GM13977 (cell line): ENCODE results near the gene IFT80.

Experiments
- DNase-seq: peaks from one replicate; pipeline ENCODE4 v3.0.0; 2012; ENCODE audit warnings: low spot score
- in situ Hi-C: fragments of 300-500 bp; cut with MboI; formaldehyde crosslinking; loops from one replicate; pipeline ENCODE4 v1.12.0; 2022; ENCODE audit warnings: low sequenced_read_pairs, low pct_unique_long_range_greater_than_20kb, mixed read lengths, inconsistent platforms; ENCODE audit not compliant: unreplicated experiment
- TF ChIP-seq, protein P1 (sequence below): IDR thresholded peaks from 2 replicates; pipeline ENCODE4 v1.5.1; 2012; ENCODE audit warnings: mild to moderate bottlenecking, control low read depth; ENCODE audit not compliant: insufficient read depth; ENCODE audit errors: extremely low read depth, missing control alignments

The IFT80 gene

DNA sequence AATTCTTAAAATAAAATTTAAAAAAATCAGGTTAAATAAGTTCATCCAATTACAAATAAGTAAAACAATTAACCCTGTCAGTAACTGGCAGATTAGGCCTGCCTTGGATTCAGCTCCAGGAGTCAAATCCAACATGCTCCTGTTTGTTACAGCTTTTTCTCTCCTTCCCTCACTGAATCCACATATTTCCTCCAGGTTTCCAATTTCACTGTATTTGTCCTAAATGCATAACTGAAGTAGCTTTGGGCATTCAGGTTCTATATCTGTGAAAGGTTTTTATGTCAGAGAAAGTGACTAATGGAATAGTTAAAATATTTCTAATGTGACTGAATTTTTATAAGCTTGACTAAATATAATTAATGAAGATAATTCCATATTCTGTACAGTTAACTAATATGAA is 79.7 kb downstream of the IFT80 start:
- in situ Hi-C loops = no loop called here

DNA sequence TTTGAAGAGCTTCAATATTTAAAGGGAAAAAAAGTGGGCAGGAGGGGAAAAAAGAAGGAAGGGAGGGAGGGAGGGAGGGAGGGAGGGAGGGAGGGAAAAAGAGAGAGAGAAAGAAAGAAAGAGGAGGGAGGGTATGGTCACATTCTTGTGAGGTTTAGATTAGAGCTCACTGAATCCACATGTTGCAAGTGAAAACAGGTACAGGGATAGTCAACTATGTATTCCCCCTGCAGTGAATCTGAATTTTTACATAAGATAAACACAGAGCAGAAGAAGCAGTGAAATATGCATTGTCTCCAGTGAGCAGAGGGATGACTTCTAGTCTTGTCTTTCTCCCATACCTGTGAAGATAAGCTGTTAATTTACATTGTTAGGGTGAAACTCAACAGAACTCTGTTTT is 84.0 kb downstream of the IFT80 start:
- DNase-seq = no peak
- in situ Hi-C loops = no loop called here
- TF ChIP-seq, protein P1, sequence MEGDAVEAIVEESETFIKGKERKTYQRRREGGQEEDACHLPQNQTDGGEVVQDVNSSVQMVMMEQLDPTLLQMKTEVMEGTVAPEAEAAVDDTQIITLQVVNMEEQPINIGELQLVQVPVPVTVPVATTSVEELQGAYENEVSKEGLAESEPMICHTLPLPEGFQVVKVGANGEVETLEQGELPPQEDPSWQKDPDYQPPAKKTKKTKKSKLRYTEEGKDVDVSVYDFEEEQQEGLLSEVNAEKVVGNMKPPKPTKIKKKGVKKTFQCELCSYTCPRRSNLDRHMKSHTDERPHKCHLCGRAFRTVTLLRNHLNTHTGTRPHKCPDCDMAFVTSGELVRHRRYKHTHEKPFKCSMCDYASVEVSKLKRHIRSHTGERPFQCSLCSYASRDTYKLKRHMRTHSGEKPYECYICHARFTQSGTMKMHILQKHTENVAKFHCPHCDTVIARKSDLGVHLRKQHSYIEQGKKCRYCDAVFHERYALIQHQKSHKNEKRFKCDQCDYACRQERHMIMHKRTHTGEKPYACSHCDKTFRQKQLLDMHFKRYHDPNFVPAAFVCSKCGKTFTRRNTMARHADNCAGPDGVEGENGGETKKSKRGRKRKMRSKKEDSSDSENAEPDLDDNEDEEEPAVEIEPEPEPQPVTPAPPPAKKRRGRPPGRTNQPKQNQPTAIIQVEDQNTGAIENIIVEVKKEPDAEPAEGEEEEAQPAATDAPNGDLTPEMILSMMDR = no peak

More for the DNA sequence above, 79.7 kb downstream of the IFT80 start:
- TF ChIP-seq, protein P1 = no peak
- no peak for DNase-seq

DNA sequence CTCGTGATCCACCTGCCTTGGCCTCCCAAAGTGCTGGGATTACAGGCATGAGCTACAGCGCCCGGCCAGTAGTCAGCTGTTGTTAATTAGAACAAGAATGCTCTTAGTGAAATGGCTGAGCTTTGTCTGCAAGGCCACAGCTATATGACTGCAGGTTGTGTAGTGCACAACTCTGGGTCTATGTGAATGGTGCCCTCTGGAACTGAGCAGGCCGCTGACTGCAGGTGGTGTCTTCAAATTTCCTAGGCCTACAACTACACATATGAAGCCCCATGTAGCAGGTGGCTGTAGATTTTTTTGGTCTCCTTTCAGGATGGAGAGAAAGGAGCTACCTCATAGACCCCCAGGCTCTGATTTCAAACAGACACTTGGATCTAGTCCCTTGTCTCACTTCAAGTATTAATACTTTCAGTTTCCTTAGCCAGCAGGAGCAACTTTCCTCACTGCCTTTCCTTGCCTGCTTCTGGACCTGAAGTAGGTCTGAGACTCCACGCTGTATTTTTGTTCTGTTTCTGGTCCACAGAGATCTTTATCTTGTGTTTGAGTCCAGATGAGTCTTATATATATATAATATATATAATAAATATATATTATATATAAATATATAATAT is 86.9 kb downstream of the IFT80 start:
- TF ChIP-seq, protein P1 = no peak
- no peak for DNase-seq
- in situ Hi-C loops = no loop called here

DNA sequence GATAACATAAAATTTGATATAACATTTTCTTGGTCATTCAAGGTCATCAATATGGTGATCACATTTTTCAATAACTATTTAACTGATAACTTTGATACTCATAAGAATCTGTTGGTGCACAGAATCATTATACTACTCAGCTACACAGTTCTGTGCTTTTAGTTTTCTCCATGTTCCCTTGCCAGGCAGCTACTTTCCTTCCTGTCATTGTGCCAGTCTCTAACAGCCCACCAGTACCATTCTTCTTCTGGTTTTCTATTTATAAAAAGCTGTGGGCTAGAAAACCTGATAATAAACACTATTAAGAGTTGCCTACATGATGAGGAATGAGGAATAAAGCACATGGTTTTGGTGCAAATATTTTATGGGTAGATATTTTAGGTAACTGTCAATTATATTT is 96.2 kb downstream of the IFT80 start:
- TF ChIP-seq, protein P1 = no peak
- no peak for DNase-seq
- in situ Hi-C loops = no loop called here

DNA sequence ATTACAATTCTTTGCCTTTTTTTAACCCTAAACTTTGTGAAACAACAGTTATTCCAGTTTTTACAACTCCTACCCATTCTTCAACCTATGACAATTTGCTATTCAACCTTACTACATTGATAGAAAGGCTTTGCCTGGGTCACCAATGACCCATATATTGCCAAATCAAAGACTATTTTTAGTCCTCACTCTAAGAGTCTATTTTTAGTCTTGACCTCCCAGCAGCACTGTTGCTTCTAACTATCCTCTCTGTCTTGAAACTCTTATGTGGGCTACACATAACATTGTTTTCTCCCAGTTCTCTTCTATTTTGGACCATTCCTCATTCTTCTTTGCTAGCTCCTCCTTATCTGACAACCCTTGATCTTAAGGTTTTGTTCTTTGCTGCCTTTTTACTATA is 102.4 kb downstream of the IFT80 start:
- no peak for DNase-seq
- in situ Hi-C loops = no loop called here
- TF ChIP-seq, protein P1 = no peak

DNA sequence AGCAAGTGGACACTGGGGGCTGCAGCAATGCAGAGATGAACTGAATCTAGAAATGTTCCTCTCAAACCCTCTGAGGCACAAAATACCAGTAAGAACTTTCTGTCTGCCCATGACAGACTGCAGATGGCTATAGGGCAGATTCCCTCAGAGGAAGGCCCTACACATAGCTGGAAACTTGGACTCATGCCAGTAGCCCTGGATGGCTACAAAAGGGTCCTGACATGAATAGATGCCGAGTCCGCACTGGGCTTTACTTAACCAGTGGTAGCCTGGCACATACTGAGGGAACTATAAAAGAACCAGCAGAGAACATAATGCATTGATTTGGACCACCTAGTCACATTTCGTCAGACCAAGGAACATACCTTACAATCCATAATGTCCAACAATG is 107.1 kb downstream of the IFT80 start:
- TF ChIP-seq, protein P1 = no peak
- in situ Hi-C loops = no loop called here
- DNase-seq = no peak
